ENCODE data around the gene KRT80. TPM values are rescaled to one million over a fixed set of nuclear protein-coding genes. Genes with fewer than 3 reads are reported as not detected.

Gene KRT80
- total RNA-seq, 1 donor: under 0.01 TPM

GRCh38 chr12:52144512-52145227 is 47.1 kb downstream of the KRT80 start:
- no peak for DNase-seq (ENCODE audit: low read depth in 2 of 3, low spot score in 2 of 3)

- no peak for DNase-seq (ENCODE audit: low read depth in 2 of 3, low spot score in 2 of 3)
Measured at GRCh38 chr12:52142431-52142830, 49.4 kb downstream of the KRT80 start.

GRCh38 chr12:52141875-52142274 is 49.9 kb downstream of the KRT80 start:
- DNase-seq (ENCODE audit: low read depth in 2 of 3, low spot score in 2 of 3): no peak

- no peak for DNase-seq (ENCODE audit: low read depth in 2 of 3, low spot score in 2 of 3)
Measured at GRCh38 chr12:52141306-52141705, 50.5 kb downstream of the KRT80 start.

- no peak for DNase-seq (ENCODE audit: low read depth in 2 of 3, low spot score in 2 of 3)
Measured at GRCh38 chr12:52139579-52140062, 52.2 kb downstream of the KRT80 start.

- no peak for DNase-seq (ENCODE audit: low read depth in 2 of 3, low spot score in 2 of 3)
Measured at GRCh38 chr12:52139147-52139546, 52.7 kb downstream of the KRT80 start.

- no peak for DNase-seq (ENCODE audit: low read depth in 2 of 3, low spot score in 2 of 3)
Measured at GRCh38 chr12:52137746-52138145, 54.1 kb downstream of the KRT80 start.

GRCh38 chr12:52132754-52133161 is 59.1 kb downstream of the KRT80 start:
- DNase-seq (ENCODE audit: low read depth in 2 of 3, low spot score in 2 of 3): no peak

- DNase-seq (ENCODE audit: low read depth in 2 of 3, low spot score in 2 of 3): no peak
Measured at GRCh38 chr12:52130711-52131110, 61.1 kb downstream of the KRT80 start.

- DNase-seq (ENCODE audit: low read depth in 2 of 3, low spot score in 2 of 3): no peak
Measured at GRCh38 chr12:52127683-52128450, 63.9 kb downstream of the KRT80 start.

GRCh38 chr12:52126605-52127578 is 64.9 kb downstream of the KRT80 start:
- peak in 2 of 3 donors; percentile 41 to 65 for DNase-seq (ENCODE audit: low read depth in 2 of 3, low spot score in 2 of 3)

GRCh38 chr12:52126050-52126604 is 65.7 kb downstream of the KRT80 start:
- no peak for DNase-seq (ENCODE audit: low read depth in 2 of 3, low spot score in 2 of 3)

- DNase-seq (ENCODE audit: low read depth in 2 of 3, low spot score in 2 of 3): no peak
Measured at GRCh38 chr12:52125476-52125900, 66.3 kb downstream of the KRT80 start.

- peak in 1 of 3 donors; percentile 38 for DNase-seq (ENCODE audit: low read depth in 2 of 3, low spot score in 2 of 3)
Measured at GRCh38 chr12:52123487-52124186, 68.2 kb downstream of the KRT80 start.

GRCh38 chr12:52122904-52123303 is 68.9 kb downstream of the KRT80 start:
- DNase-seq (ENCODE audit: low read depth in 2 of 3, low spot score in 2 of 3): no peak

GRCh38 chr12:52122540-52122871 is 69.3 kb downstream of the KRT80 start:
- no peak for DNase-seq (ENCODE audit: low read depth in 2 of 3, low spot score in 2 of 3)

GRCh38 chr12:52121824-52122539 is 69.8 kb downstream of the KRT80 start:
- DNase-seq (ENCODE audit: low read depth in 2 of 3, low spot score in 2 of 3): peak; percentile 23 to 67 (median 48)

- DNase-seq (ENCODE audit: low read depth in 2 of 3, low spot score in 2 of 3): no peak
Measured at GRCh38 chr12:52120951-52121823, 70.6 kb downstream of the KRT80 start.
